Bronchial epithelial cell (primary cell): ENCODE measurements around the gene PHF21B. TPM values are rescaled to one million over a fixed set of nuclear protein-coding genes. Genes with fewer than 3 reads are reported as not detected.

Source experiments
- DNase-seq: peaks from one replicate; pipeline ENCODE4 v3.0.0-alpha.2; 2010; ENCODE audit warnings: low read depth
- FAIRE-seq: peaks from 2 replicates; lab custom pipeline; 2011; peaks lifted over from hg19 to GRCh38; lab: Jason Lieb, UNC
- H3K27me3 ChIP-seq: 2 replicates; pipeline ENCODE4 v1.5.1; 2011; ENCODE audit warnings: low read length; ENCODE audit not compliant: control insufficient read depth, insufficient read depth
- H3K36me3 ChIP-seq: 2 replicates; pipeline ENCODE4 v1.5.1; 2011; ENCODE audit warnings: low read length; ENCODE audit not compliant: control insufficient read depth, insufficient read depth
- H3K4me3 ChIP-seq: 2 replicates; pipeline ENCODE4 v1.5.1; 2011; ENCODE audit warnings: mild to moderate bottlenecking, low read depth, low read length, control low read depth
- total RNA-seq: library from RNA; depleted of rRNA; stranded (reverse); fragments of >200 nt; gene quantifications from 2 replicates; pipeline ENCODE4 v1.2.1, GENCODE V29; 2014
- TF ChIP-seq, protein P1 (sequence below): IDR thresholded peaks from 2 replicates; pipeline ENCODE4 v1.5.1; 2011; ENCODE audit warnings: mild to moderate bottlenecking, moderate library complexity, low read length, control low read depth, inconsistent platforms; ENCODE audit not compliant: insufficient read depth, severe bottlenecking

Gene PHF21B
- total RNA-seq, 1 donor from 2014 or later, result not detected

DNA sequence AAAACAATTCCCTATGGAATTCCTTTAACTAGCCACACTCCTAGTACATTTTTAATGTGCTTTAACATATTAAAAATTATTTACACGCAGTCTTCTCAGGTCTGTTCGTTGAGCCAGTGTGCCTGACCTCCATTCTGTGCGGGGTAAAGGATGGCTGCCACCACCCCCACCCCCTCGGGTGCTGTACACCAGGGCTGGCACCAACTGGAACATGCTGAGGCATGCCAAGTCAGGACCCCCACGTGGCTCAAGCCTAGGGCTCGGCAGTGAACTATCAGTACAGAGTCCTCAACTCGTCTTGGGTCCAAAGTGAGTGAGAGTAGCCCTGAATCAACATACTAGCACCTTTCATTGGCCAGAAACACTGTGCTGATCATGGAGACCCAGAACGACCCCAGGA is 32.5 kb upstream of the PHF21B start:
- TF ChIP-seq, protein P1, sequence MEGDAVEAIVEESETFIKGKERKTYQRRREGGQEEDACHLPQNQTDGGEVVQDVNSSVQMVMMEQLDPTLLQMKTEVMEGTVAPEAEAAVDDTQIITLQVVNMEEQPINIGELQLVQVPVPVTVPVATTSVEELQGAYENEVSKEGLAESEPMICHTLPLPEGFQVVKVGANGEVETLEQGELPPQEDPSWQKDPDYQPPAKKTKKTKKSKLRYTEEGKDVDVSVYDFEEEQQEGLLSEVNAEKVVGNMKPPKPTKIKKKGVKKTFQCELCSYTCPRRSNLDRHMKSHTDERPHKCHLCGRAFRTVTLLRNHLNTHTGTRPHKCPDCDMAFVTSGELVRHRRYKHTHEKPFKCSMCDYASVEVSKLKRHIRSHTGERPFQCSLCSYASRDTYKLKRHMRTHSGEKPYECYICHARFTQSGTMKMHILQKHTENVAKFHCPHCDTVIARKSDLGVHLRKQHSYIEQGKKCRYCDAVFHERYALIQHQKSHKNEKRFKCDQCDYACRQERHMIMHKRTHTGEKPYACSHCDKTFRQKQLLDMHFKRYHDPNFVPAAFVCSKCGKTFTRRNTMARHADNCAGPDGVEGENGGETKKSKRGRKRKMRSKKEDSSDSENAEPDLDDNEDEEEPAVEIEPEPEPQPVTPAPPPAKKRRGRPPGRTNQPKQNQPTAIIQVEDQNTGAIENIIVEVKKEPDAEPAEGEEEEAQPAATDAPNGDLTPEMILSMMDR, result no peak
- FAIRE-seq, result no peak

DNA sequence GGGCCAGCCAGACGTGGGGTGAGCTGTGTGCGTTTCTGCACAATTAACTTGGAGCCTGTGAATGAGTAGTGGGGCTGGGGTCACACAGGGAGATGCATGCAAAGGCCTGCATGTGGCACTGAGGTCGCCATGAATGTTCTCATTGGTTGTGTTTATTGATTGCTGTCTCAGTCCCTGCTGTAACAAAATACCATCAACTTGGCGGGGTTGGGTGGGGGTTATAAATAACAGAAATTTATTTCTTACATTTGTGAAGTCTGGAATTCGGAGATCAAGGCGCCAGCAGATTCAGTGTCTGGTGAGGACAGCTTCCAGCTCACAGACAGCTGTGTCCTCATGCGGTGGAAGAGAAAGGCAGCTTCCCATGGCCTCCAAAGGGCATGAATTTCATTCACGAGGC is 29.3 kb upstream of the PHF21B start:
- no peaks in the 10 kb centered on the region for H3K27me3 ChIP-seq
- DNase-seq (no peak), FAIRE-seq (no peak)
- TF ChIP-seq, protein P1, result no peak
- H3K4me3 ChIP-seq, result no peak overlapping the region
- H3K36me3 ChIP-seq, result no peaks in the 10 kb centered on the region

More for the DNA sequence above, 32.5 kb upstream of the PHF21B start:
- DNase-seq, result no peak
- H3K4me3 ChIP-seq, result no peak overlapping the region
- H3K27me3 ChIP-seq, result no peaks in the 10 kb centered on the region
- H3K36me3 ChIP-seq, result no peaks in the 10 kb centered on the region

DNA sequence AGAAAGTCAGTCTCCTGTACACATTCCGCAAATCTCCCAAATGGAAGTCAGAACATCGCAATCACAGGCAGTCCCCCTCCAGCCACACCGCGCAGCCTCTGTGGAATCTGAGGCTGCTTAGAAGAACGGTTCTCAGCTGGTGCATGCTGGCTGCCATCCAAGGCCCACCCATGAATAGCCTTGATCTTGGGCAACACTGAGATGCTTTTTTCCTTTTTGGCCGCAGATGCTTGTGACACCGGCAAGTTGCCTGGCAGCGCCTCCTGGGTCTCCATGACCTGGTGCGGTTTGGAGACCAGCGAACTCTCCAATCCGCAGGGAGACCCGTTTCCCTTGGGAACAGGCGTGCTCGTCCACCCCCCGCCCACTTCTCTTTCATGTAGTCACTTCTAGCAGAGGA is 26.3 kb upstream of the PHF21B start:
- TF ChIP-seq, protein P1, result no peak
- H3K27me3 ChIP-seq, result peaks cover 3% of the 10 kb centered on the region
- H3K36me3 ChIP-seq, result no peaks in the 10 kb centered on the region
- no peak overlapping the region for H3K4me3 ChIP-seq
- DNase-seq (no peak), FAIRE-seq (no peak)

- H3K36me3 ChIP-seq, result no peaks in the 10 kb centered on the region
- FAIRE-seq (no peak), DNase-seq (no peak)
- H3K27me3 ChIP-seq, result peaks cover 3% of the 10 kb centered on the region
- TF ChIP-seq, protein P1, result no peak
- no peak overlapping the region for H3K4me3 ChIP-seq
These were observed 25.0 kb upstream of the PHF21B start for GRCh38 chr22:45034821-45035220.

GRCh38 chr22:45034156-45034555 is 24.4 kb upstream of the PHF21B start:
- DNase-seq (no peak), FAIRE-seq (no peak)
- TF ChIP-seq, protein P1, result no peak
- Histone ChIP-seq H3K36me3 (no peaks in the 10 kb centered on the region), H3K27me3 (peaks cover 3% of the 10 kb centered on the region), H3K4me3 (no peak overlapping the region)

DNA sequence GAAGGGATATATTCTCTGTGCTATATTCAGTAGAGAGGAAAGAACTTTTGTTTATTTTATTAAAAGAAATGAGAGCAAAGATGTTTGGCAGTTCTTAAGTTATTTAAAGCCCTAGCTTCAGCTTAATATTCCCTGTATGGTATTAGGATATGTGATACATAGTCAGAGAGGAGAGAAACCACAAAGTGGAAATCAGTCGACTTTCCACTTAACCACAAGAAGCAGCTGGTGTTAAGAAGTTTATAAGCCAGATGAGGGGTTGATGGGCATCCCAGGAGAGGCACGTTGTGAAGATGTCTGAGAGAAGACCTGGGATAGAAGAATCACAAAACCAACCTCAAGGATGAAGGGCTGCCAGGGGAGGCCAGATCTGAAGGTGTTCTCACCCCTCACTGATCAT is 23.3 kb upstream of the PHF21B start:
- H3K27me3 ChIP-seq, result peaks cover 3% of the 10 kb centered on the region
- DNase-seq (no peak), FAIRE-seq (no peak)
- TF ChIP-seq, protein P1, result no peak
- H3K4me3 ChIP-seq, result no peak overlapping the region
- no peaks in the 10 kb centered on the region for H3K36me3 ChIP-seq
